ENCODE results near the gene MAN1C1.
A peak's percentile ranks its signal among the peaks of the same experiment; 100 is the strongest.
"Not testable (repeated sequence)": the region's sequence is repeated elsewhere in the genome, so short reads cannot be mapped to it uniquely, and the experiment has no call there.

MAN1C1 gene

GRCh38 chr1:25683731-25684130, 67.1 kb downstream of the MAN1C1 start:
- no peak for DNase-seq

GRCh38 chr1:25684216-25684965, 67.8 kb downstream of the MAN1C1 start:
- no peak for DNase-seq

GRCh38 chr1:25685211-25685750, 68.7 kb downstream of the MAN1C1 start:
- no peak for DNase-seq

GRCh38 chr1:25685938-25686665, 69.5 kb downstream of the MAN1C1 start:
- no peak for DNase-seq

GRCh38 chr1:25687221-25688017, 70.8 kb downstream of the MAN1C1 start:
- DNase-seq: no peak

GRCh38 chr1:25688390-25689119, 72.0 kb downstream of the MAN1C1 start:
- peak; percentile 49 for DNase-seq

GRCh38 chr1:25689686-25690381, 73.2 kb downstream of the MAN1C1 start:
- no peak for DNase-seq

- DNase-seq: no peak
Measured at GRCh38 chr1:25690396-25690956, 73.9 kb downstream of the MAN1C1 start.

GRCh38 chr1:25691211-25691610, 74.6 kb downstream of the MAN1C1 start:
- DNase-seq: no peak

GRCh38 chr1:25692560-25692959, 76.0 kb downstream of the MAN1C1 start:
- no peak for DNase-seq

GRCh38 chr1:25694167-25695007, 77.8 kb downstream of the MAN1C1 start:
- no peak for DNase-seq

- no peak for DNase-seq
Measured at GRCh38 chr1:25695090-25695770, 78.6 kb downstream of the MAN1C1 start.

- no peak for DNase-seq
Measured at GRCh38 chr1:25695771-25696311, 79.2 kb downstream of the MAN1C1 start.

- DNase-seq: not testable (repeated sequence)
Measured at GRCh38 chr1:25696643-25697042, 80.1 kb downstream of the MAN1C1 start.

GRCh38 chr1:25697435-25698217, 81.0 kb downstream of the MAN1C1 start:
- no peak for DNase-seq

GRCh38 chr1:25698252-25698651, 81.7 kb downstream of the MAN1C1 start:
- DNase-seq: no peak

GRCh38 chr1:25699059-25699458, 82.5 kb downstream of the MAN1C1 start:
- DNase-seq: not testable (repeated sequence)

- no peak for DNase-seq
Measured at GRCh38 chr1:25699500-25700143, 83.0 kb downstream of the MAN1C1 start.

Data from NCI-H1436 (cell line).